K562 (cell line): Measurements from ENCODE around the gene CDHR2. TPM values are rescaled to one million over a fixed set of nuclear protein-coding genes. Genes with fewer than 3 reads are reported as not detected.

Experiments used
- ARID3A ChIP-seq: IDR thresholded peaks from 2 replicates; pipeline ENCODE4 v1.6.1; 2012; ENCODE audit warnings: low read depth, low read length, improper control_type of control experiment, borderline replicate concordance
- CBX5 ChIP-seq: IDR thresholded peaks from 2 replicates; pipeline ENCODE4 v1.6.1; 2014; ENCODE audit warnings: low read depth, borderline replicate concordance
- CXXC5 ChIP-seq: fragments of 250-450 bp; sonication (Bioruptor Pico); IDR thresholded peaks from 2 replicates; pipeline ENCODE4 v1.8.0; 2022; ENCODE audit warnings: inconsistent platforms, mild to moderate bottlenecking, moderate library complexity
- DACH1 ChIP-seq: fragments of 450-650 bp; IDR thresholded peaks from 2 replicates; pipeline ENCODE4 v1.6.1; 2018; ENCODE audit not compliant: partially characterized antibody
- KLF13 ChIP-seq: fragments of 450-650 bp; IDR thresholded peaks from 2 replicates; pipeline ENCODE4 v1.6.1; 2016; ENCODE audit warnings: missing genetic modification characterization, low read depth, mild to moderate bottlenecking, missing compliant biosample characterization, moderate library complexity, borderline replicate concordance
- KLF16 ChIP-seq: IDR thresholded peaks from 2 replicates; pipeline ENCODE4 v1.6.1; 2016; ENCODE audit warnings: antibody characterized with exemption
- MTA1 ChIP-seq: fragments of 450-650 bp; IDR thresholded peaks from 2 replicates; pipeline ENCODE4 v1.6.1; 2017; ENCODE audit warnings: borderline replicate concordance
- NBN ChIP-seq: fragments of 450-650 bp; IDR thresholded peaks from 2 replicates; pipeline ENCODE4 v1.6.1; 2016; ENCODE audit warnings: low read depth, mild to moderate bottlenecking
- SMARCC2 ChIP-seq: fragments of 450-650 bp; IDR thresholded peaks from 2 replicates; pipeline ENCODE4 v1.6.1; 2017; ENCODE audit warnings: antibody characterized with exemption, moderate library complexity, mild to moderate bottlenecking, low read depth
- ZBTB2 ChIP-seq: fragments of 450-650 bp; IDR thresholded peaks from 2 replicates; pipeline ENCODE4 v1.6.1; 2016; ENCODE audit warnings: antibody characterized with exemption
- ZHX1 ChIP-seq: fragments of 150-350 bp; conservative IDR thresholded peaks from 2 replicates; pipeline ENCODE4 v1.6.1; 2014; ENCODE audit warnings: low read length
- ZNF592 ChIP-seq: fragments of 450-650 bp; IDR thresholded peaks from 2 replicates; pipeline ENCODE4 v1.6.1; 2017; ENCODE audit warnings: antibody characterized with exemption, mild to moderate bottlenecking
- polyA plus RNA-seq, 8 experiments: library from polyadenylated mRNA; depleted of rRNA in 4 of 8; stranded (reverse) in 5 of 8; unstranded in 3 of 8; fragments of >200 nt; fragmentation: Nextera tagmentation in 2 of 8; fragmentation: Illumina TruSeq in 1 of 8; extraction: Ambion mirVana in 2 of 8; extraction: Trizol in 1 of 8; gene quantifications; 2 replicates each; pipeline versions ENCODE4 v1.2.1 to v1.2.3, GENCODE V29; 2011 to 2014; ENCODE audit warnings: inconsistent platforms in 1 of 8, missing spikeins in 1 of 8
- total RNA-seq, 7 experiments: library from RNA; depleted of rRNA in 6 of 7; stranded (reverse); fragments of >200 nt in 6 of 7; fragmentation: Illumina TruSeq in 2 of 7; extraction: Trizol in 2 of 7; gene quantifications; 2 replicates each; pipeline versions ENCODE4 v1.2.1 to v1.2.3, GENCODE V29; 2011 to 2021; ENCODE audit warnings: low replicate concordance in 1 of 7
- TF ChIP-seq, protein P1 (sequence below), 2 experiments: fragments of 450-650 bp in 1 of 2; IDR thresholded peaks; 2 replicates each; pipeline ENCODE4 v1.6.1; 2011 to 2017; ENCODE audit warnings: low read depth in 2 of 2, antibody characterized with exemption in 1 of 2, borderline replicate concordance in 1 of 2, low read length in 1 of 2, mild to moderate bottlenecking in 1 of 2, mixed read lengths in 1 of 2; ENCODE audit not compliant: control insufficient read depth in 1 of 2

CDHR2 gene
- total and polyA plus RNA-seq, 9 of the 15 experiments (the other 6 are each of a cell fraction or from before 2014, with no cell fraction given) = 0.01 to 0.62 (median 0.09) TPM; not detected in 2

- no peak for TF ChIP-seq ARID3A
- TF ChIP-seq CBX5 = no peak
- TF ChIP-seq MTA1 = peak; percentile 74
- TF ChIP-seq, protein P1, sequence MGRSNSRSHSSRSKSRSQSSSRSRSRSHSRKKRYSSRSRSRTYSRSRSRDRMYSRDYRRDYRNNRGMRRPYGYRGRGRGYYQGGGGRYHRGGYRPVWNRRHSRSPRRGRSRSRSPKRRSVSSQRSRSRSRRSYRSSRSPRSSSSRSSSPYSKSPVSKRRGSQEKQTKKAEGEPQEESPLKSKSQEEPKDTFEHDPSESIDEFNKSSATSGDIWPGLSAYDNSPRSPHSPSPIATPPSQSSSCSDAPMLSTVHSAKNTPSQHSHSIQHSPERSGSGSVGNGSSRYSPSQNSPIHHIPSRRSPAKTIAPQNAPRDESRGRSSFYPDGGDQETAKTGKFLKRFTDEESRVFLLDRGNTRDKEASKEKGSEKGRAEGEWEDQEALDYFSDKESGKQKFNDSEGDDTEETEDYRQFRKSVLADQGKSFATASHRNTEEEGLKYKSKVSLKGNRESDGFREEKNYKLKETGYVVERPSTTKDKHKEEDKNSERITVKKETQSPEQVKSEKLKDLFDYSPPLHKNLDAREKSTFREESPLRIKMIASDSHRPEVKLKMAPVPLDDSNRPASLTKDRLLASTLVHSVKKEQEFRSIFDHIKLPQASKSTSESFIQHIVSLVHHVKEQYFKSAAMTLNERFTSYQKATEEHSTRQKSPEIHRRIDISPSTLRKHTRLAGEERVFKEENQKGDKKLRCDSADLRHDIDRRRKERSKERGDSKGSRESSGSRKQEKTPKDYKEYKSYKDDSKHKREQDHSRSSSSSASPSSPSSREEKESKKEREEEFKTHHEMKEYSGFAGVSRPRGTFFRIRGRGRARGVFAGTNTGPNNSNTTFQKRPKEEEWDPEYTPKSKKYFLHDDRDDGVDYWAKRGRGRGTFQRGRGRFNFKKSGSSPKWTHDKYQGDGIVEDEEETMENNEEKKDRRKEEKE (IDR thresholded peaks at IDR 0.05; ENCODE audit: borderline replicate concordance in 1 of 2, control insufficient read depth in 1 of 2, low read depth in 2 of 2, low read length in 1 of 2) = no peak
- peak; percentile 71 for TF ChIP-seq CXXC5 (CRISPR knock-in tag)
- TF ChIP-seq ZNF592 = no peak
- TF ChIP-seq DACH1 = no peak
- TF ChIP-seq ZBTB2 = no peak
- TF ChIP-seq KLF16 = no peak
- peak; percentile 90 for TF ChIP-seq NBN
- peak; percentile 41; the same call in 1 of the 2 replicates for TF ChIP-seq ZHX1
- TF ChIP-seq SMARCC2 = peak; percentile 50; the same call in 1 of the 2 replicates
- peak; percentile 58 for TF ChIP-seq KLF13
These were observed 11.4 kb upstream of the CDHR2 start (continued) for GRCh38 chr5:176537554-176538229.
